ENCODE results near the gene LTA4H. TPM values are rescaled to one million over a fixed set of nuclear protein-coding genes. Genes with fewer than 3 reads are reported as not detected.

Gene LTA4H
- total RNA-seq, 1 donor from 2014 or later = 67.6 TPM

DNA sequence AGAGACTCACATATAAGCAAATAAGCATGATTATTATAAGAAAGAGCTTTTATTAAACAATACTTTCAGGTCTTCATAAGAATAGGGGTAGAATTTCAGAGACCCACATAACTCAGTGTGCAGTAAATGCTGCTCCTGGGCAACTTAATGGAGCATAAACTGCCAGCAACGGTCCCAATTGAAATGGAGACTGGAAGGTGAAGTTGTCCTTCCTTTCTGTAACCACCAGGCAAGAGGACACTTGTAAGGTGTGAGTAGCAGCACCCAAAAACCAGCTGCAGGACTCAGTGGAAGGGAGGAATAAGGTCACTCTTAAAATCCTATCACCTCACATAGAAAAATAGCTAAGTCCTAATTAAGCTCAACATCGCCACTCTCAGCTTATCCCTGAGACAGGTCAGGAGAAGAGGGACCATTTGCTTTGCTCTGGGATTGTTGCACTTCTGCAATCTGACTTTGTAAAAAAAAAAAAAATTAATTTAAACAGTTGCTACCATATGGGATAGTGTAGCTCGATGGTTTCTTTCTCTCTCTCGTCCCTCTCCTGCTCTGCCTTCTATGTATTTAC is 22.7 kb upstream of the LTA4H start:
- no peaks in the 10 kb centered on the region for H3K4me1 Mint-ChIP-seq (ENCODE audit: low read depth, unreplicated experiment)
- H3K27me3 Mint-ChIP-seq (ENCODE audit: low read depth, unreplicated experiment) = peaks cover 9% of the 10 kb centered on the region
- Histone ChIP-seq H3K4me2 (ENCODE audit: low read length) (no peak overlapping the region), H3K4me1 (ENCODE audit: insufficient read depth, low read length) (no peaks in the 10 kb centered on the region), H3K27ac (ENCODE audit: low read depth, low read length) (no peak overlapping the region), H3K9me3 (ENCODE audit: insufficient read depth, low read depth, low read length) (no peaks in the 10 kb centered on the region), H4K20me1 (ENCODE audit: insufficient read depth, low read length) (no peaks in the 10 kb centered on the region), H3K79me2 (ENCODE audit: insufficient read depth, low read length) (no peaks in the 10 kb centered on the region), H3K4me3 (ENCODE audit: insufficient read depth, low read depth, low read length) (no peak overlapping the region), H3K36me3 (ENCODE audit: insufficient read depth, low read length) (no peaks in the 10 kb centered on the region), H3K9ac (ENCODE audit: low read length) (no peak overlapping the region), H3K27me3 (ENCODE audit: insufficient read depth, low read length) (peaks cover 2% of the 10 kb centered on the region), H2AFZ (ENCODE audit: low read depth, low read length) (no peak overlapping the region)
- no peaks in the 10 kb centered on the region for H3K36me3 Mint-ChIP-seq (ENCODE audit: low read depth, unreplicated experiment)
- H3K4me3 Mint-ChIP-seq (ENCODE audit: unreplicated experiment) = no peak overlapping the region
- DNase-seq (ENCODE audit: low read depth) (no peak), FAIRE-seq (no peak)
- TF ChIP-seq, protein P1, sequence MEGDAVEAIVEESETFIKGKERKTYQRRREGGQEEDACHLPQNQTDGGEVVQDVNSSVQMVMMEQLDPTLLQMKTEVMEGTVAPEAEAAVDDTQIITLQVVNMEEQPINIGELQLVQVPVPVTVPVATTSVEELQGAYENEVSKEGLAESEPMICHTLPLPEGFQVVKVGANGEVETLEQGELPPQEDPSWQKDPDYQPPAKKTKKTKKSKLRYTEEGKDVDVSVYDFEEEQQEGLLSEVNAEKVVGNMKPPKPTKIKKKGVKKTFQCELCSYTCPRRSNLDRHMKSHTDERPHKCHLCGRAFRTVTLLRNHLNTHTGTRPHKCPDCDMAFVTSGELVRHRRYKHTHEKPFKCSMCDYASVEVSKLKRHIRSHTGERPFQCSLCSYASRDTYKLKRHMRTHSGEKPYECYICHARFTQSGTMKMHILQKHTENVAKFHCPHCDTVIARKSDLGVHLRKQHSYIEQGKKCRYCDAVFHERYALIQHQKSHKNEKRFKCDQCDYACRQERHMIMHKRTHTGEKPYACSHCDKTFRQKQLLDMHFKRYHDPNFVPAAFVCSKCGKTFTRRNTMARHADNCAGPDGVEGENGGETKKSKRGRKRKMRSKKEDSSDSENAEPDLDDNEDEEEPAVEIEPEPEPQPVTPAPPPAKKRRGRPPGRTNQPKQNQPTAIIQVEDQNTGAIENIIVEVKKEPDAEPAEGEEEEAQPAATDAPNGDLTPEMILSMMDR (IDR thresholded peaks at IDR 0.05; ENCODE audit: insufficient read depth, low read depth, low read length) = no peak
- no peak for TF ChIP-seq EZH2 (IDR thresholded peaks at IDR 0.05; ENCODE audit: insufficient read depth, low read length)
- H3K9me3 Mint-ChIP-seq (ENCODE audit: unreplicated experiment) = peaks cover 8% of the 10 kb centered on the region
- no peak overlapping the region for H3K27ac Mint-ChIP-seq (ENCODE audit: unreplicated experiment)

DNA sequence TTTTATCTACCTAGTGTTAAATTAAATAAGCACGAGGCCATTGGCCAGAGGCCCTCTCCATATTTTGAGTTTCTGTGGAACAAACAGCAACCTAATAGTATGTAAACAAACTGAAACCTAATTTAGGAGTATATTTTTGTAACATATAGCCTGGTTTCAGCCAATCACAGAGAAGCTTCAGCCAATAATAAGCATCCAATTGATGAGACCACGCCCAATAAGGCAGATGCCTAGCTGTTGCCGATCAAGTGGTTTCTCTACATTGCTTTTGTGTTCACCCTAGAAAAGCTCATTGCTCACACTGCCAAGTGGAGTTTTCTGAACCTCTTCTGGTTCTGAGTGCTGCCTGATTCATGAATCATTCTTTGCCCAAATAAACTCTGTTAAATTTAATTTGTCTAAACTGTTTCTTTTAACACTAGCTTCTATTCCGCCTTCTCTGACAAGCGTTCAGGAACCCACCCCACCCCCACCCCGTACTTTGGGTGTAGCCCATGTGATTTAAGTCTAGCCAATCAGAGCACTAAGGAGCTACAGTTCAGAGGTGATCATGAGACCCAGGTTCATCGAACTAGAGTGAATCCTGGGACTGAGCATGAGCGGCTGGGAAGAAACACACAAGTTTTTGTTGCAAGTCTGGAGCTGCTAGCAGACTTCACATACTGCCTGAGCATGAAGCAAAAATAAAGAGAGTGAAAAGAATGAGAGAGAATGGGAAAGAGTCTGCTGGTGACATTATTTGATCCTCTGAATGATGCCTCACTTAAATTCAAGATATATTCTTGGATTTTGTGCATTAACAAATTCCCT is 21.5 kb upstream of the LTA4H start:
- H4K20me1 ChIP-seq (ENCODE audit: insufficient read depth, low read length) = no peaks in the 10 kb centered on the region
- H3K4me1 ChIP-seq (ENCODE audit: insufficient read depth, low read length) = no peaks in the 10 kb centered on the region
- DNase-seq (ENCODE audit: low read depth) (no peak), FAIRE-seq (no peak)
- peaks cover 2% of the 10 kb centered on the region for H3K27me3 ChIP-seq (ENCODE audit: insufficient read depth, low read length)
- H3K9ac ChIP-seq (ENCODE audit: low read length) = no peak overlapping the region
- TF ChIP-seq, protein P1 (IDR thresholded peaks at IDR 0.05; ENCODE audit: insufficient read depth, low read depth, low read length) = no peak
- TF ChIP-seq EZH2 (IDR thresholded peaks at IDR 0.05; ENCODE audit: insufficient read depth, low read length) = no peak
- H3K27ac ChIP-seq (ENCODE audit: low read depth, low read length) = no peak overlapping the region
- Mint-ChIP-seq H3K36me3 (ENCODE audit: low read depth, unreplicated experiment) (no peaks in the 10 kb centered on the region), H3K27me3 (ENCODE audit: low read depth, unreplicated experiment) (peaks cover 9% of the 10 kb centered on the region), H3K4me3 (ENCODE audit: unreplicated experiment) (no peak overlapping the region), H3K9me3 (ENCODE audit: unreplicated experiment) (peaks cover 8% of the 10 kb centered on the region), H3K4me1 (ENCODE audit: low read depth, unreplicated experiment) (no peaks in the 10 kb centered on the region), H3K27ac (ENCODE audit: unreplicated experiment) (no peak overlapping the region)
- no peaks in the 10 kb centered on the region for H3K36me3 ChIP-seq (ENCODE audit: insufficient read depth, low read length)
- no peaks in the 10 kb centered on the region for H3K9me3 ChIP-seq (ENCODE audit: insufficient read depth, low read depth, low read length)
- H3K4me2 ChIP-seq (ENCODE audit: low read length) = no peak overlapping the region
- H3K4me3 ChIP-seq (ENCODE audit: insufficient read depth, low read depth, low read length) = no peak overlapping the region
- H2AFZ ChIP-seq (ENCODE audit: low read depth, low read length) = no peak overlapping the region
- no peaks in the 10 kb centered on the region for H3K79me2 ChIP-seq (ENCODE audit: insufficient read depth, low read length)

DNA sequence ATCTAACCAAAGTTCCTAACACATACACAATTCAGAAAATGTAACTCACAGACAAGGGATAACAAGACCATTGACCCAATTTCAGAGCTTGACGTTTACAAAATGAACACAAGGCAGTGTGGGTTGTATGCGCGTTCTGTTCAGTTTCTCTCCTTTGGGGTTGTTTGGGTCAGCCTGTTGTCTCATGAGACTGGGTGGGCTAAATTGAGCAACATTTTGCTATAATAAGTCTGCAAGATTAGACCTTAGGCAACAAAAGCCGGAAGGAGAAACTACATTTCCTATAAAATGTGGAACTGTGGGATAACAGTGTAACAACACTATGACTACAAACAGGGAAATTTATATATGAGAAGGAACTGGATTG is 18.8 kb upstream of the LTA4H start:
- no peak for TF ChIP-seq EZH2 (IDR thresholded peaks at IDR 0.05; ENCODE audit: insufficient read depth, low read length)
- TF ChIP-seq, protein P1 (IDR thresholded peaks at IDR 0.05; ENCODE audit: insufficient read depth, low read depth, low read length) = no peak
- Mint-ChIP-seq H3K4me1 (ENCODE audit: low read depth, unreplicated experiment) (no peaks in the 10 kb centered on the region), H3K27ac (ENCODE audit: unreplicated experiment) (no peak overlapping the region), H3K27me3 (ENCODE audit: low read depth, unreplicated experiment) (no peaks in the 10 kb centered on the region), H3K9me3 (ENCODE audit: unreplicated experiment) (peaks cover 8% of the 10 kb centered on the region), H3K36me3 (ENCODE audit: low read depth, unreplicated experiment) (no peaks in the 10 kb centered on the region), H3K4me3 (ENCODE audit: unreplicated experiment) (no peak overlapping the region)
- FAIRE-seq = no peak
- Histone ChIP-seq H3K9me3 (ENCODE audit: insufficient read depth, low read depth, low read length) (no peaks in the 10 kb centered on the region), H3K79me2 (ENCODE audit: insufficient read depth, low read length) (no peaks in the 10 kb centered on the region), H3K36me3 (ENCODE audit: insufficient read depth, low read length) (no peaks in the 10 kb centered on the region), H2AFZ (ENCODE audit: low read depth, low read length) (no peak overlapping the region), H3K4me3 (ENCODE audit: insufficient read depth, low read depth, low read length) (no peak overlapping the region), H4K20me1 (ENCODE audit: insufficient read depth, low read length) (no peaks in the 10 kb centered on the region), H3K4me2 (ENCODE audit: low read length) (no peak overlapping the region), H3K27ac (ENCODE audit: low read depth, low read length) (no peak overlapping the region), H3K4me1 (ENCODE audit: insufficient read depth, low read length) (no peaks in the 10 kb centered on the region), H3K9ac (ENCODE audit: low read length) (no peak overlapping the region), H3K27me3 (ENCODE audit: insufficient read depth, low read length) (peaks cover 2% of the 10 kb centered on the region)
- DNase-seq (ENCODE audit: low read depth) = no peak

Data from astrocyte (in vitro differentiated cells and primary cell).